Skin epidermis (tissue), 12 donors: ENCODE measurements around the gene BACE2.
A peak's percentile ranks its signal among the peaks of the same experiment; 100 is the strongest.
"Not testable (repeated sequence)": the region's sequence is repeated elsewhere in the genome, so short reads cannot be mapped to it uniquely, and the experiment has no call there.

ENCODE experiments used
- H3K27ac ChIP-seq, 21 experiments: fragments of 200-600 bp; sonication (generic) in 11 of 21; one replicate each; pipeline ENCODE4 v1.5.0; 2020; ENCODE audit warnings: mild to moderate bottlenecking in 3 of 21, inconsistent platforms in 2 of 21, moderate library complexity in 2 of 21
- H3K4me3 ChIP-seq, 7 experiments: fragments of 200-600 bp; sonication (generic) in 2 of 7; one replicate each; pipeline ENCODE4 v1.5.0; 2020; ENCODE audit warnings: inconsistent platforms in 2 of 7, mild to moderate bottlenecking in 2 of 7, moderate library complexity in 1 of 7

BACE2 gene

DNA sequence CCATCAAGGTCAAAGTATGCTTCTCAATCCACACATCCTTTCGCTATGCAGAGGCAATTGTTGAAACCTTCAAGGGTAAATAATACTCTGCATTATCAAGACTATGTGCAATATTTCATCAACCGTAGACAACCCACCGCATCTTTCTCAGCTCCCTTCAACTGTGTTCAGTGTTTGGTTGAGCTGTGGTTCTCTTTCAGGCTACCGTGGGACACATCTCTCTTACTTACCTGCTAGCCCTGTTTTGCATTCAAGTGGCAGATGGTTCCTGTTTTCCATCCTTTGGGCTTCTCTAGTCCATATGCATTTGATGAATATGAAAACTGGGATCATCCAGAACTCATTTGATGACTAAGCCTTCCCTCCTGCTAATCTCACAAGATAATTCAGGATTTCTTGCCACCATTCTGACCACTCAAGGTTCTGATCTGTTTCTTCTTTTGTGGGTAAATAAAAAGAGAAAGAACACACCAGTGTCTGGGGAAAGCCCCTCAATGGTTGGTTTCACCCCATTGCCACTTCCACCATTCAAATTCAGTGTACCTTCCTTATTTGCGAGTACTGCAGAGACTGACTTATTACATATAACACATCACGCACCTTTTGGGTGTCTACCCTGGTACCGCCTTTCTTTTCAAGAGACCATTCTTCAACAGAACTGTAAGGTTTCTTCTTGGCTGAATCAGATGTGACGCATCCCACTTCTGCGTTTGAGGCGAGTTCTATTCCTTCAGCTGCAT lies 61.7 kb downstream of the BACE2 start:
- H3K27ac ChIP-seq: no peak overlapping the region
- H3K4me3 ChIP-seq: no peak overlapping the region

DNA sequence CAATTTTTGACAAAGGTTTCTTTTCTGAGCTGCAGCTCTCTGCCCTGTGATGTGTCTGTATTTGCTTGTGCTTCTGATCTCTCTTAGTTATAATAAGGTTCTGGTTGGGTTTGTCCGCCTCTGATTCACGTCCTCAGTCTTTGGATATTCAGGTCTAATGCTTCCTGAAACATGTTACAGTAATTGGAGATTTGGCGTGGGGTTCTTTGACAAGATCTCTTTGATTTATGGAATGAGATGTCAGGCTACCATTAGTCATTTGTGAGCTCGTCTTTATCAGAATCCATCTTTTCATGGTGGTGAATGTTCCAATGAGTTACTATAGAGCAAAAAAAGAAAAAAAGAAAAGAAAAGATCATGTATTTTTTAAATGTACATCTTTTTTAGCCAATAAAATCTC lies 62.5 kb downstream of the BACE2 start:
- H3K27ac ChIP-seq: peak overlapping the region in 1 of 21 experiments; percentile 38
- no peak overlapping the region for H3K4me3 ChIP-seq

DNA sequence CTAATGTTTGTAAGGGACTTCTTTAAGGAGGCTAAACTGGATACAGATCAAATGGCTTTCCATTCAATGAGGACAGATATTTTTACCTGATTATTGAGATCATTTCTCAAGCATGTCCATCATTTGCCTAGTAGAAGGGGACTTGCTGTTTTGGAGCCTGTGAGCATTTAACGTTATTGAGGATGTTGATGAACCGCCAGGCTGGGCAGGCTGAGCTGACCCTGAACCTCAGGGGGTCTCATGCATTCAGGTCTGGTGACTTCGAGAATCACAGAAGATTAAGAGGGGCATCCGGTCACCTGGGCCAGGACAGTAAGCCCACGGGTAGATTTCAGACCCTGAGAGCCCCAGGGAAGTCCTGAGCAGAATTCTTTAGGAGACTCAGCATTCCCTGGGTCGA lies 63.1 kb downstream of the BACE2 start:
- H3K4me3 ChIP-seq: no peak overlapping the region
- peak overlapping the region in 1 of 21 experiments; percentile 11 for H3K27ac ChIP-seq

DNA sequence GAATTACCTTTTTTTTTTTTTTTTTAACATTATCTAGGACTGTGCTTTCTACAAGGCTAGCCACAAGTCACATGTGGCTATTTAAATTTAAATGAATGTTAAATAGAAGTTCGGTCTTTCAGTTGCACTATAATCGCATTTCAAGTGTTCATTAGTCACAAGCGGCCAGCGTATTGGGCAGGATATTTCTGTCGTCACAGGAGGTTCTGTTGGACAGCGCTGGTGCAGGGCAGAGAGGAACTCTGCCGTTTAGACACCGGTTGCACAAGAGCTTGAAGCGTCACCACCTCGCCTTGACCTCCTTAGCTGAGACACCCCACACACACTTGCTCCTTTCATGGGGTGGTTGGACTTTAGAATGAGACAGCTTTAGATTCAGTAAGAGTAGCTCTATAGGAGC lies 64.1 kb downstream of the BACE2 start:
- Histone ChIP-seq H3K4me3 (no peak overlapping the region), H3K27ac (no peak overlapping the region)

DNA sequence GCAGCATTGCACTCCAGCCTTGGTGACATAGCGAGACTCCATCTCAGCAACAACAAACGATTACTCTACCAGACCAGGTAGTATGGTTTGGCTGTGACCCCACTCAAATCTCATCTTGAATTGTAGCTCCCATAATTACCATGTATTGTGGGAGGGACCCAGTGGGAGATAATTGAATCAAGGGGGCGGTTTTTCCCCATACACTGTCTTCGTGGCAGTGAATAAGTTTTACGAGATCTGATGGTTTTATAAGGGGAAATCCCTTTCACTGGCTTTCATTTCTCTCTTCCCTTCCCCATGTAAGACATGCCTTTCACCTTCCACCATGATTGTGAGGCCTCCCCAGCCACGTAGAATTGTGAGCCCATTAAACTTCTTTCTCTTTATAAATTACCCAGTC lies 66.0 kb downstream of the BACE2 start:
- H3K27ac ChIP-seq: no peak overlapping the region
- no peak overlapping the region for H3K4me3 ChIP-seq

DNA sequence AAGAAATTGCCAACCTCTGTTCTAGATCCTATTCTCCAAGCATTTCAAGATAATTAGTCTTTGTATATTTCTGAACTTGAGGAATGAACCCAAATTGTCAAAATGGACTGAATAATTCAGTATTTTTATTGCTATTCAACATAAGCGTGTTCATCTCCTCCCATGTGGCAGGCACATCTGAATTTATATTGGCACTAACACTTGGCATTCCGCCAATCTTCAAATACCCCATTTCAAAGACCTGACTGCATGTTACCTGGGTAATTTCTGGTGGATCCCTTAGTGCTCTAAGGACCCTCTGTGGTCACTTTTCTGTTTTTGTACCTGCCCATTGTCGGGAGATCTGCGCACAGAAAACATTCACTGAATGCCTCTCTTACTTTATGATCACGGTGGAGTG lies 66.6 kb downstream of the BACE2 start:
- H3K4me3 ChIP-seq: no peak overlapping the region
- no peak overlapping the region for H3K27ac ChIP-seq

DNA sequence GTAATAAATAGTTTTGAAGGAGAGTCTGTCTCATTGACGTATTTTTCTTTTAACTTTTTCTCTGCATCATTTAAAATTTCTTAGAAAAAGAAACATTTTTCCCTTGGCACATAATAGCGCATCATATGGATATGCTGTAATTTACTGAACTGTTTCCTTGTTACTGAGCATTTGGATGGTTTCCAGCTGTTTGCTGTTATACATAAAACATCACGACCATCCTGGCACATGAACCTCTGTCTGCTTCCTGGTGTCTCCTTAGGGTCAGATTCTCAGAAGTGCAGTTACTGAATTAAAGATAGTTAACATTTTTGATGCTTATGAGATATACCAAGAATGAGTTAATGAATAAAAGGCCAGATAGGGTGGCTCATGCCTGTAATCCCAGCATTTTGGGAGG lies 67.2 kb downstream of the BACE2 start:
- Histone ChIP-seq H3K4me3 (no peak overlapping the region), H3K27ac (no peak overlapping the region)

DNA sequence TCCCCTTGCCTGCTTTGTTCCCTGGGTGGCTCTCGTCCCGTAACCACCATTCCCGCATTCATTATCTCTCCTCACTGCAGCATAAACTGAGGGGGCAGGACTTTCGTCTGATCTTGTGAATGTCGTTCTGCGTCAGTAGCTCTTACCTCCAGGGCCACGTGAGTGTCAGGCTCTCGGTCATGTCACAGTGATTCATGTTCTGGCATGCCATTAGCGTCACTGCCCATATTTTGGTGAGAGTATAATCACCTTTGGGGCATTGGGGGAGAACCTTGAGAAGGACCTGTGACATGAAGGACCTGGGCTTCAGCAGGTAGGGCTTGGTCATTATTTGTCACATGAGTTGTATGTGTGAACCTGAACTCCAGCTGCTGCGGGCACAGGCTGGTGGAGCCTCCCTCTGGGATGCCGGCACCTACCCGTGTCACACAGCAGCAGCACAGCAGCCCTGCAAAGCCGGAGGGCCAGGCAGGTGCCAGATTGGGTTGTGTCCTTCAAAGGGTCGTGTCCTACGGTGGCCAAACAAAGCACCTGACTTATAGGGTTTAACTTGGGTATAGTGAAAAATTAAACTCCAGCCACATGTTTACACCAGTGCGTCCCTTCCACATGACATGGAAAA lies 68.5 kb downstream of the BACE2 start:
- Histone ChIP-seq H3K4me3 (no peak overlapping the region), H3K27ac (no peak overlapping the region)

DNA sequence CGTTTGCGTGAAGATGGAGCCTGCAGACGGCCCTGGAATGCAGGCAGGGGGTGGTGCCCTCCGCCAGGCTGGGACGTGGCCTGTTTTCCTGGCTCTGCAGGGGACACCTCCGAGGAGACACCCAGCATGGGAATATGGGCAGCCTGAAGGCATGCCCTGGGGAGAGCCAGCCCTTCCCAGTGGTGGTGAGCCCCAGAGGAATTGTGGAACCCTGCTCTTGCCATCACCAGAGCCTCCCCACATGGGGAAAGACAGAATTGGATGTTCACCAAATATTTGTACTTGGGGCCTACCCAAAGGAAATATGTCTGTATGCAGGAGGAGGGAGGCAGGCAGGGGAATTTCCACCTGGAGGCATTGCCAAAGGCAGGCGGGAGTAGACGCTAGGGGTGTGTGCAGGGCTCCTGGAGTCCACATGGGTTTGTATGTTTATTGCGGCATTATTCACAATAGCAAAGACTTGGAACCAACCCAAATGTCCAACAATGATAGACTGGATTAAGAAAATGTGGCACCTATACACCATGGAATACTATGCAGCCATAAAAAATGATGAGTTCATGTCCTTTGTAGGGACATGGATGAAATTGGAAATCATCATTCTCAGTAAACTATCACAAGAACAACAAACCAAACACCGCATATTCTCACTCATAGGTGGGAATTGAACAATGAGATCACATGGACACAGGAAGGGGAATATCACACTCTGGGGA lies 70.3 kb downstream of the BACE2 start:
- not testable (repeated sequence) for H3K4me3 ChIP-seq

DNA sequence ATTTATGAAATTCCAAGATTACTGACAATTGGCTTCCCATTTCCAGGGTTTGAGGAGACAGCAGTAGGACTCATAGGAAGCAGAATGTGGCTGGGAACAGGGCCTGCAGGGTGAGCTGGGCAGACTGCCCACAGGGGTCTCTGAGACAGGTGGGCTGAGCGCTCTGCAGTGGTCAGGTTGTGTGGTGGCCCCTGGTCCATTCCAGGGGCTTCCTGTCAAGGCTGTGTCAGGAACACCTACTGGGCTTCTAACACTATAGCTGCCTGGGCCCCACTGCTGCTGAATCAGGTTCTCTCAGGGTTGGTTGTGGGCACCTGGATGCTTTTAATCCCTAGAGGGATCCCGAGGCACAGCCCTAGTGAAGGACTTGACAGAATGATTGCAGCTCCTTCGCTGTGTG lies 72.1 kb downstream of the BACE2 start:
- no peak overlapping the region for H3K27ac ChIP-seq
- no peak overlapping the region for H3K4me3 ChIP-seq

More for the DNA sequence above, 70.3 kb downstream of the BACE2 start:
- not testable (repeated sequence) for H3K27ac ChIP-seq

DNA sequence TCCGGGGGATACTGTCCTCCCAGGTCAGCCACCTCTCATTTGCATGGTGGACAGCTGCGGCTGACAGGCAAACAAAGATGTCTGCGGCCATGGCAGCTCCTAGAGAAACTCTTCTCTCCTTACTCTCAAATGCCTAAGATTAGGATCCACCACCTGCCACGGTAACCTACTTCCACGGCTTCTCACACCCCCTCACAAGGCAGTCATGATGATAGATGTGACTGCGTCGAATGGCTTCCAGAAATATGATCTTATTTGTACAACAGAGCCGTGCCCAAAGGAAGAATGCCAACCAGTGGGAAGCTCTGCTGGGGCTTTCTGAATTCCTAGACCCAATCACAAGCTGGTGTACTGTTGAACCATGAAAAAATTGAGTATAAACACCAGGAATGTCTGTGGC lies 73.4 kb downstream of the BACE2 start:
- Histone ChIP-seq H3K27ac (no peak overlapping the region), H3K4me3 (no peak overlapping the region)

DNA sequence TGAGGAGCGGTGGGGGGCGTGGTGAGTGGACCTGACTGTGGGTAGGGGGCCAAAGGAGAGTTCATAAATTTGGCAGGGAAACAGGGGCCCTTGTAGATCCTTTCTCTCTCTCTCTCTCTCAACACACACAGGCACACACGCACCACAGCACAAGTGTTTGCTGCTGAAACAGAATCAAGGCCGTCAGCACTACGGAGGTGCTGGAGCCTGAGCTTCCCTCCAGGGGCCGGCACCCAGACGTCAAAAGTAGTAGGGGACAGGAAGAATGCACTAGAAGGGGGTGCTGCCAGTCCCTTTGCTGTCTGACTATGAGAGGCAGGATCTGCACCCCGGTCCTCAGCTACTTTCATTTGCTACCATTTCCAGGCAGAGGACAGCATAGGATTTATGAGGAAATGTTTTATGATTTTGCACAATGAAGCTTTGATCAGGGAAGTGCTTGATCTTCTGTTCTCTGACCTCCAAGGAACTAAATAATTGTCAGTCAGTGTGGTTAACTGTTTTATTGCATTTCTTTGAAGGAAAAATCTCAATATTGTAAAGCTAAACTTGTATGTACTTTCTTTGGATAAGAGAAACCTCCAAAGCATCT lies 74.4 kb downstream of the BACE2 start:
- no peak overlapping the region for H3K27ac ChIP-seq
- H3K4me3 ChIP-seq: no peak overlapping the region

DNA sequence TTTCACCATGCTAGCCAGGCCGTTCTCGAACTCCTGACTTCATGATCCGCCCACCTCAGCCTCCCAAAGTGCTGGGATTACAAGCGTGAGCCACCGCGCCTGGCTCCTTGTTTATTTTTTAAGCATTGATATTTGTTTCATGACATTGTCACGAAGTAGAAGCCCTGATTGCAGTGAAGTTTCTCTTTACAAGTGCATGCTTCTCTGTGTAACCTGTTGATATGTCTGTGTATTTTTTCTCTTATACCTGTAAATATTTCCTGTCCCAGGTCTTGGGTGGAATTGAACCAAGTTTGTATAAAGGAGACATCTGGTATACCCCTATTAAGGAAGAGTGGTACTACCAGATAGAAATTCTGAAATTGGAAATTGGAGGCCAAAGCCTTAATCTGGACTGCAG lies 75.1 kb downstream of the BACE2 start:
- Histone ChIP-seq H3K27ac (no peak overlapping the region), H3K4me3 (no peak overlapping the region)

DNA sequence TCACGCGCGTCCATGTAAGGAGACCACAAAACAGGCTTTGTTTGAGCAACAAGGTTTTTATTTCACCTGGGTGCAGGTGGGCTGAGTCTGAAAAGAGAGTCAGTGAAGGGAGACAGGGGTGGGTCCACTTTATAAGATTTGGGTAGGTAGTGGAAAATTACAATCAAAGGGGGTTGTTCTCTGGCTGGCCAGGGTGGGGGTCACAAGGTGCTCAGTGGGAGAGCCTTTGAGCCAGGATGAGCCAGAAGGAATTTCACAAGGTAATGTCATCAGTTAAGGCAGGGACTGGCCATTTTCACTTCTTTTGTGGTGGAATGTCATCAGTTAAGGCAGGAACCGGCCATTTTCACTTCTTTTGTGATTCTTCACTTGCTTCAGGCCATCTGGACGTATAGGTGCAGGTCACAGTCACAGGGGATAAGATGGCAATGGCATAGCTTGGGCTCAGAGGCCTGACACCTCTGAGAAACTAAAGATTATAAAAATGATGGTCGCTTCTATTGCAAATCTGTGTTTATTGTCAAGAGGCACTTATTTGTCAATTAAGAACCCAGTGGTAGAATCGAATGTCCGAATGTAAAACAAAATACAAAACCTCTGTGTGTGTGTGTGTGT lies 76.4 kb downstream of the BACE2 start:
- H3K4me3 ChIP-seq, H3K27ac ChIP-seq: not testable (repeated sequence)

DNA sequence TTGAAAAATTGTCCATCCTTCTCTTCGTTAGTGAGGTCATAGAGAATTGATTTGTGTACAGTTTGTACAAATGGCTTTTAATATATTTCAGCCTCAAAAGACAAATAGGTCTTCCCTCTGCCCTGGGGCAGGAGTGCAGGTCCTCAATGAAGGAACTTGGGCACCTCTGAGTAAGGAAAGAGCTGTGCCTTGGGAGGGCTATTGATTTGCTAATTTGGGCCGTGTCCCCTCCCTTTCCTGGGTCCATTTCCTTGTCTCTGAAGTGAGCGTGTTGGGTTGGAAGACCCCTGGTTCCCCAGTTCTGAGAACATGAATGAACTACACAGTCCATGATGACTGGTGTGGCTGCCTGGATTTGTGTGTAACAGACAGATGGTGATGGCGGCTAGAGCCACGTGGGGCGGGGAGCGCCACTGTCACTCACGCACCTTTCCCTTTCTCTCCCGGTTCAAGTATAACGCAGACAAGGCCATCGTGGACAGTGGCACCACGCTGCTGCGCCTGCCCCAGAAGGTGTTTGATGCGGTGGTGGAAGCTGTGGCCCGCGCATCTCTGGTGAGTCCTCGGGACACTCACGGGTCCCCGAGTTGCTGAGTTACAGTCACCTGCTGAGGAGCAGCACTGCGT lies 77.7 kb downstream of the BACE2 start:
- H3K4me3 ChIP-seq: no peak overlapping the region
- no peak overlapping the region for H3K27ac ChIP-seq

DNA sequence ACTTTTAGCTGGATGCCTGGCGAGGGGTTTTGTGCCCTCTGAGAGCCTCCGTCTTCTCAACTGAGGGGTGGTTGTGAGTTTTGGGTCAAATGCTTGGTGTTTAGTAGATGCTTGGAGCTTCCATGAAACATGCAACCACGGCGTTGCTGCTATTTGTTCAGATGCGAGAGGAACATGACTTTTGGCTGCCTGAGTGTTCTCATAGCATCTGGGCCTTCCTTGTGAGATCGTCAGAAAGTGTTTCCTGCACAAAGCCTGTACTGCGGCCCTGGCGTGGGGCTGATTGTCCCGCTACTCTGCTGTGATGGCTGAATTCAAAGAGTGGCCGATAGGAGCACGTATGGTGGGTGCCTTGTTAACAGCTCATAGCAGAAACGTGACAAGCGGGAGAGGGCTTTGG lies 78.8 kb downstream of the BACE2 start:
- peak overlapping the region in 3 of 21 experiments; percentile 45 to 63 (median 57) for H3K27ac ChIP-seq
- no peak overlapping the region for H3K4me3 ChIP-seq

DNA sequence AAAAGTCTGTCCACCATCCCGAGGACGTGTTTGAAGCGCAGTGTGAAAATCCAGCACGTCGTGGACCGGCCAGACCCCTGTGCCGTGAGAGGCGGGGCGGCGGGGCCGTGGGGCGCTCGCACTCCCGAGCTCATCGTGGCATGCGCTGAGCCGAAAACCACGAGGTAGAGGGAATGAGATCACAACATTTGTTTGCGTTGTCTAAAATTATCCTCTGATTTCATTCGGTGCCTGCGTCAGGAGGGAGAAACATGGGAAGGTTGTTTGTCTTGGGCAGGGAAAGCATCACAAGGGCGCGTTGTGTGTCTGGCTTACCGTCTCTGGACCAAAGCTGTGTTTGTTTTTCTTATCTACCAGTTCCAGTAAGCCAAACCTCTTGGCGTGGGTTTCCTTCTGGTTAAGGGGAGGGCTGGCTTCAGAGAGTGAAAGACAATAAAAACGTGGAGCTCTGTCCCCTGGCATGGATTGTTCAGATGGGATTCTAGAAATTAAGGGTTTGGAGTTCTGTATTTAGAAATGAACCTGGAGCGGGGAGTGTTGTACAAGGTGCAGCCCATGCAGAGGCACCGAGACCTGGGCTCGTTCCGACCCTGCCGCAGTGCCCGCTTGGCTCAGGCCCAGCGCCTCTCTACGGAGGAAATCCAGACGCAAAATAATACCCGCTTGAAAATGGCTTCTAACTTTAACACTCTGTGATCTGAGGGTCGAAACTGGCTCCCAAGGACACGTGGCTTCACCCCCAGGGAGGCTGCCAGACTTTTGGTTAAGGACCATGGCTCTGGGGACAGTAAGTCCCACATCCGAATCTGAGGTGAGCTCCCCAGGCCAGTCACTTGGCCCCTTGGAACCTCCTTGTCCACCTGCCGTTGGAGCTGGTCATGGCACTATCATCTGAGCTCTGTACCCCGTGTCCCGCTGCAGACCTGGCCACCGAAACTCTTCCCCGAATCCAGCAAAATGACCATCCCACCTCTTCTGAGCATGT lies 79.9 kb downstream of the BACE2 start:
- peak overlapping the region in 7 of 21 experiments; percentile 3 to 76 (median 60) for H3K27ac ChIP-seq
- H3K4me3 ChIP-seq: no peak overlapping the region

DNA sequence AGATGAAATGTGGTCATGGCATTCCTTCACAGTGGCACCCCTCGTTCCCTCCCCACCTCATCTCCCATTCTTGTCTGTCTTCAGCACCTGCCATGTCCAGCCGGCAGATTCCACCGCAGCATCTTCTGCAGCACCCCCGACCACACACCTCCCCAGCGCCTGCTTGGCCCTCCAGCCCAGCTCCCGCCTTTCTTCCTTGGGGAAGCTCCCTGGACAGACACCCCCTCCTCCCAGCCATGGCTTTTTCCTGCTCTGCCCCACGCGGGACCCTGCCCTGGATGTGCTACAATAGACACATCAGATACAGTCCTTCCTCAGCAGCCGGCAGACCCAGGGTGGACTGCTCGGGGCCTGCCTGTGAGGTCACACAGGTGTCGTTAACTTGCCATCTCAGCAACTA lies 81.5 kb downstream of the BACE2 start:
- H3K27ac ChIP-seq: peak overlapping the region in 9 of 21 experiments; percentile 1 to 80 (median 49)

DNA sequence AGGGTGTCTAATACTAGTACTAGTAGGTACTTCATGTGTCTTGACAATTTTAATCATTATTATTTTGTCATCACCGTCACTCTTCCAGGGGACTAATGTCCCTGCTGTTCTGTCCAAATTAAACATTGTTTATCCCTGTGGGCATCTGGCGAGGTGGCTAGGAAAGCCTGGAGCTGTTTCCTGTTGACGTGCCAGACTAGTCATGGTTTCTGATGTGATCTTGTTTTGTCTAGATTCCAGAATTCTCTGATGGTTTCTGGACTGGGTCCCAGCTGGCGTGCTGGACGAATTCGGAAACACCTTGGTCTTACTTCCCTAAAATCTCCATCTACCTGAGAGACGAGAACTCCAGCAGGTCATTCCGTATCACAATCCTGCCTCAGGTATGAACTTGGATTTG lies 82.6 kb downstream of the BACE2 start:
- H3K4me3 ChIP-seq: no peak overlapping the region
- peak overlapping the region in 9 of 21 experiments; percentile 16 to 80 (median 71) for H3K27ac ChIP-seq

More for the DNA sequence above, 81.5 kb downstream of the BACE2 start:
- no peak overlapping the region for H3K4me3 ChIP-seq
